Activated T-cell treated with anti-CD3 and anti-CD28 coated beads, Interleukin-2, amount 50 U/mL, for 48 hours (primary cell): ENCODE results near the gene EMC9.

Source experiments
- DNase-seq, 2 experiments: peaks; one replicate each; pipeline ENCODE4 v3.0.0-alpha.2; 2020

Gene EMC9

DNA sequence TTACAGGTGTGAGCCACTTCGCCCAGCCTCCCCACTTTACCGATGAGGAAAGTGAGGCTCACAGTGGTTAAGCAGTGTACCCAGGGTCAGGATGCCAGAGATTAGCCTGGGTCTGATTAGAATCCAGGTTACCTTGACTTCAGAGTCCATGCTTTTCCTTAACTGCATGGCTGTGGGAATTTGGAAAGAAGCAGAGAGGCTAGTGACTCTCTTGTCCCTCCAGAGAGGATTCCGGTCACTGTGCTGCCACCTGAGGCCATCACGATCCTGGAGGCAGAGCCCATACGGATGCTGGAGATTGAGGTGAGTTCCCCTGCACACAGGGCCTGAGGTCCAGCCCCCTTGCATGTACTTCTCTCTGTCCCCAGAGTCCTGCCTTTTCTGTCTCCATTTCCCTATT is 35.2 kb upstream of the EMC9 start:
- no peak for DNase-seq

DNA sequence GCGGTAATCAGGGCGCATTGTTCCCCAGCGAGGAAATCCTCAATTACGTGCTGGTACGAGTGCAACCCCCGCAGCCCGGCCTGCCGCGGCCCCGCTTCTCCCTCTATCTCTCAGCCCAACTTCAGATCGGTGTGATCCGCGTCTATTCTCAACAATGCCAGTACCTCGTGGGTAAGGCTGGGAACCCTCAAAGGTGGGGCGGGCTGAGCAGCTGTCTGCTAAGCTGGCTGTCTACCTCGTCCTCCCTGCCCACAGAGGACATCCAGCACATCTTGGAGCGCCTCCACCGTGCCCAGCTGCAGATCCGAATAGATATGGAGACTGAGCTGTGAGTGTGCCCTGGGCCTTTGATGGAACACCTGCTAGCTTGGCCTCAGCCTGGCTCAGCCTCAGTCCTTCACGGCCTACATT is 31.5 kb upstream of the EMC9 start:
- no peak for DNase-seq

DNA sequence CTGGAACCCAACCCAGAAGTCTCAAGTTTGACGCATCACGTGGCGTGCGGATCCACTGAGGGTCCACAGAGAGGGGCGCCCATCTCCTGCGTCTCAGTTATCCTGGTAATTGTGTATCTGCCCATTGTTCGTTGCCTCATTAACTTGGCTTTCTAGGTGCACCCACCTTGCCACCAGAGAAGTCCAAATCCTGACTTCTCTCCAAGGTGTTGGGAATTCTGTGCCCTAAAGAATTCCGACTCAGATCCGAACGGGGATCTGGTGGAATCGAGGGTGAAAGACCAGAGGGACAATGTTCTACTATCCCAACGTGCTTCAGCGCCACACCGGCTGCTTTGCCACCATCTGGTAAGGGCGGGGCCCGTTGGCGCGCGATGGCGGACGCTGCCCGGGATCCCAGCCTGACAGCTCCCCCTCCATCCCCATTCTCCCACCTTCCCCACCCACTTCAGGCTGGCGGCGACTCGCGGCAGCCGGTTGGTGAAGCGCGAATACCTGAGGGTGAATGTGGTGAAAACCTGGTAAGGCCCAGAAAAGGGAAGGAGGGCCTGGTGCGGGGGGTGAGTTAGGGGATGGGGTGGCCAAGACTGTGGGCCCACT is 31.0 kb upstream of the EMC9 start:
- no peak for DNase-seq

DNA sequence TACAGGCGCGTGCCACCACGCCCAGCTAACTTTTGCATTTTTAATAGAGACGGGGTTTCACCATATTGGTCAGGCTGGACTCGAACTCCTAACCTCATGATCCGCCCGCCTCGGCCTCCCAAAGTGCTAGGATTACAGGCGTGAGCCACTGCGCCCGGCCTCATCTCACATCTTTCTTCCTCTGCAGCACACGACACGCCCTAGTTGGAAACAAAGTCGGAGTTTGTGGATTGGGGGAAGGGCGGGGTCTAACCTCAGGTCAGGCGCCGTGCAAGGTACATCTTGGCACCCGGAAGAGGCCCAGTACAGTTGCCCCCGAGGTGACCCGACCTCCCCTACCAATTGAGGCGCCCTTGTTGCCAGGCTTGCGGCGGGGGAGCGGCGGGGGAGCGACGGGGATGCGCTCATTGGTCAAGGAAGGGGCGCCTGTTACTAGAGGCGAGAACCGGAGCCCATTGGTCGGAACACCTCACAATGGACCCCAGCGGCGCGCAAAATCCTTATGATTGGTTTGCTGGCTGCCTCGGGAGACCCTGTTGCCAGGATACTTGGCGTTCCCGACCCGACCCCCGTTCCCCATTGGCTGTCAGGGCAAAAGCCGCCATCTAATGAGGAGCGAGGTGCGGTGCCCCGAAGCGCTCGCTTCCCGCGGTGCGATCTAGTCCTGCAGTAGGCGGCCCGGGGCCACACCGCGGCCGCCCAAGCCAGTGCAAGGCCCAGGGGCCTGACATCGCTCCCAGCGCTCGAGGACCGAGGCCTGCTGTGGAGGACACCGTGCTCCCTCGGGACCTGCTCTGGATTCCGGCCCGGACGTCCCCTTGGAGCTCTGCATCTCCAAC is 30.2 kb upstream of the EMC9 start, which contains the start of gene REC8:
REC8 (plus strand) TSS at position 659 of the 839 bp plus-strand sequence. CDS start 473 bp downstream, outside the sequence.
- peak; percentile 79 to 81 for DNase-seq

DNA sequence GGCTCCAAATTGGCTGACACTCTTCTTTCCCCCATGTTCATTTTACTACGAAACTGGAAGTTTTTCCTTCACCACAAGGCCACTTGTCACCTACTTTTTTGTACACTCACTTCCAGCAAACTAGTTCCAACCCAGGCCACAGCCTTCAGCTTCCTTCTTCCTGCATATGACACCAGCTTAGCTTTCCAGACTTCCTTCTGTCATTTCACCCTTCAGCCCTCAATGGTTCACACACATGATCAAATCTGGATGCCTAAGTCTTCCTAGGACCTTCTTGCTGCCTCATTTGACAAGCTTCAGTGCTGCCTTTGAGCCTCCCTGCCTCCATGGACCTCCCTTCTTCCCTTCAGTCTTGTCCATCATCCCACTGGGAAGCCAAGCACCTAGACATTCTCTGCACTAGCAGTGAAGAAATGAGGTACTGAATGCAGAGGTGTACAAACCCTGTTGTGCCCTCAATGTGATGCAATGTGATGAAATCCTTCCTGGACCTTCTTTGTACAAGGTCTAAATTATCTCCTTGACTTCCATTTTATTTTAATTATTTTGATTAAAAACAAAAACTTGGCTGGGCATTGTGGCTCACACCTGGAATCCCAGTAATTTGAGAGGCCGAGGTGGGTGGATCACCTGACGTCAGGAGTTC is 26.2 kb upstream of the EMC9 start:
- DNase-seq: no peak

DNA sequence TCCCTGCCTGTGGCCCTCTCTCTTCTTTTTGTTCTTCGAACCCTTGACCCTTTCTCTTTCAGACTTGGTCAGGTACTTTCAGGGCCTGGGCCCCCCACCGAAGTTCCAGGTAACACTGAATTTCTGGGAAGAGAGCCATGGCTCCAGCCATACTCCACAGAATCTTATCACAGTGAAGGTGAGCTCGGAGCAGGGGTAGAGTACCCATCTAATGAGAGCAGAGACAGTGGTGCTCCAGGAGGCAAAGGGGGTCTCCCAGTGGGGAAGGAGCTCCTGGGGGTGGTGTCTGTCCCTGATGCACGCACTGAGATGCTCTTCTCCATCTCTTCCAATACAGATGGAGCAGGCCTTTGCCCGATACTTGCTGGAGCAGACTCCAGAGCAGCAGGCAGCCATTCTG is 24.4 kb upstream of the EMC9 start:
- no peak for DNase-seq

DNA sequence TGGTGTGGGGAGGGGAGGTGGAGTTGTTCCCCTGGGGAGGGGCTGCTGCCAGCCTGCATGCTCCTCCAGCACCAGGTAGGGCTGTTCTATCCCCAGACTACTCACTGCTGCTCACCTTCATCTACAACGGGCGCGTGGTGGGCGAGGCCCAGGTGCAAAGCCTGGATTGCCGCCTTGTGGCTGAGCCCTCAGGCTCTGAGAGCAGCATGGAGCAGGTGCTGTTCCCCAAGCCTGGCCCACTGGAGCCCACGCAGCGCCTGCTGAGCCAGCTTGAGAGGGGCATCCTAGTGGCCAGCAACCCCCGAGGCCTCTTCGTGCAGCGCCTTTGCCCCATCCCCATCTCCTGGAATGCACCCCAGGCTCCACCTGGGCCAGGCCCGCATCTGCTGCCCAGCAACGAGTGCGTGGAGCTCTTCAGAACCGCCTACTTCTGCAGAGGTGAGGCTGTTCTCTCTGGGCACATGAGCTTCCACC is 23.2 kb upstream of the EMC9 start:
- DNase-seq: no peak

DNA sequence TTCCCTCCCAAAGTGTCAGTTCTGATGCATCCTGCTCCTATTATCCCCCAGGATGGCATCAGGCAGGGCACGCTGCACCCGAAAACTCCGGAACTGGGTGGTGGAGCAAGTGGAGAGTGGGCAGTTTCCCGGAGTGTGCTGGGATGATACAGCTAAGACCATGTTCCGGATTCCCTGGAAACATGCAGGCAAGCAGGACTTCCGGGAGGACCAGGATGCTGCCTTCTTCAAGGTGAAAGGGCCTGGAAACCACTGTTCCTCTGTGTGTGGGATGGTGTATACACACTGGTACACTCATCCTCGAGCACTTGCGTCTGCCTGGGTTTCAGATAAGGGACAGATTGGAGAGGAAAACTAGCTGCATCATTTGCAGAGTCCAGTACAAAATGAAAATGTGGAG is 20.7 kb upstream of the EMC9 start:
- peak in 1 of 2 experiments; percentile 50 for DNase-seq

DNA sequence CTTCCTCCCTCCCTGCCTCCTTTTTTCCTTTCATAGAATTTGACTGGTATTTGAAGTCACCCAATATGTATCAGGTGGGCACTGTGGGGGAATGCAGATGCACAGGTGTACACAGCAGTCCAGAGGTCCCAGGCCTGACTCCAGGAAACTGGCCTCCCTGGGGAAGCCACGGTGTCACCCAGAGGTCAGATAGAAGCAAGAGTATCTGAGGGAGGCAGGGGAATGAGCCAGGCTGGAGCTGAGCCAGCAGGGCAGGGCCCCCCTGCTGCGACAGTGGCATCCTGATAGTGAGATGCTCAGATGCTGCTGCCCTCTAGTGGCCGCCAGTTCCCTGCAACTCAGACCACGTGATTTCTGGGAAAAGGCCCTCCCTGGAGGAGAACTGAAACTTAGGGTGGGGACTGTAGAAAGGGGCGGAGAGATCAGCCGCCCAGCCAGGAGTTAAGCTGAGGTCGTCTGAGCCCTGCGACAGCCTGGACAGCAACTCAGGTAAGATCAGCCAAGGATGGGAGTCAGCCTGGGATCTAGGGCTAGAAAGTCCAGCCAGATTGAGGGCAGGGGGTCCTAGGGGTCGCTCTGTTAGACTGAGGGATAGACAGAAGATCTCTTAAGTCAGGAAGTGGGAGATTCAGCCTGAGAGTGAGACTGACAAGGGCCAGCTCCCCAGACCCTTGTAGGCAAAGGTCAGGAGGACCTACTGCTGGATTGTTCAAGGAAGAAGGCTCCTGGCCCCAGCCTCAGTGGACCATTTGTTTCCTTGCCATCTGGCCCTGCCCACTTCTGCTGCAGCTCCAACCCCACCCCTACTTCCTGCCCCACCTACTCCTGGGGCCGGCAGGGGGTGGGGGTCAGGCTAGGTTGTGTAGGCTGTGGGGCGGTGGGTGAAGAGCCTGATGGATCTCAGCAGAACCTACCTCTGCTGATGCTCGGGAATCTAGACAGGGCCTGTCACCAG is 19.7 kb upstream of the EMC9 start, which contains the start of gene IRF9:
IRF9 (plus strand) TSS at position 416 of the 955 bp plus-strand sequence. CDS start 880 bp downstream, outside the sequence.
- peak; percentile 100 for DNase-seq

DNA sequence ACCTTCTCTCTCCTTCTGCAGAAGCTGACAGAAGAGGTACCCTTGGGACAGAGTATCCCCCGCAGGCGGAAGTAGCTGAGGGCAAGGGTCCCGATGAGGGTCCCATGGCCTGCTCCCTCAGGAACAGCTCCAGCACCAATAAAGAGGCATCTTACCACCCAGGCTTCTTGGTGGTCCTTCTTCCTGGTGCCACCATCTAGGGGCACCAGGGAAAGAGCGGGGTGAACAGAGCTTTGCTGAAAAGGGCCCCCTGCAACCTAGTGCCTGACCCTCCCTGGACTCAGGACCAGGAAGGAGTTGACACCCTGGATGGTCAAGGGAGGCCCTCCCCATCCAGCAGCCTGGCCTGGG is 19.1 kb upstream of the EMC9 start:
- no peak for DNase-seq

DNA sequence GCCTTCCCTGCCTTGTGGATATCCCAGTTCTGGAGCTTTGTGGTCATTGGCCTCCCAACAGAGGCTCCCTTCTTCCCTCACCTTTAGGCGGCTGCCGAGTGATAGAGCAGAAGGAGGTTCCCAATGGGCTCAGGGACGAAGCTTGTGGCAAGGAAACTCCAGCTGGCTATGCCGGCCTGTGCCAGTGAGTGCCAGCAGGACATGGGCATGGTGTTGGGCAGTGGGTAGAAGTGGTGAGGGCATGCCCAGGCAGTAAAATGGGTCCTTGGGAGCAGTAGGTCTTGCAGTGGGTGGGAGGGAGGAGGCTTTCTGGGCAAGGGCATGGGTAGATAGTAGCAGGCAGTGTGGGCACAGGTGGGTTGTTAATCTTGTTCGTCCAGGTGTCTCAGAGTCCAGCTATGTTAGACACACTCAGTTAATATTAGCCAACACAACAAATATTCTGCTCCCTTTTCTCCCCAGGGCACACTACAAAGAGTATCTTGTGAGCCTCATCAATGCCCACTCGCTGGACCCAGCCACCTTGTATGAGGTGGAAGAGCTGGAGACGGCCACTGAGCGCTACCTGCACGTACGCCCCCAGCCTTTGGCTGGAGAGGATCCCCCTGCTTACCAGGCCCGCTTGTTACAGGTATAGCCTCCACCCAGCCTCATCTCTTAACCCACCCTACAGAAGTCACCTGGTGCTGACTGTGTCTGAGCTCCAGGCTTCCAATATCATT is 18.5 kb upstream of the EMC9 start:
- no peak for DNase-seq

DNA sequence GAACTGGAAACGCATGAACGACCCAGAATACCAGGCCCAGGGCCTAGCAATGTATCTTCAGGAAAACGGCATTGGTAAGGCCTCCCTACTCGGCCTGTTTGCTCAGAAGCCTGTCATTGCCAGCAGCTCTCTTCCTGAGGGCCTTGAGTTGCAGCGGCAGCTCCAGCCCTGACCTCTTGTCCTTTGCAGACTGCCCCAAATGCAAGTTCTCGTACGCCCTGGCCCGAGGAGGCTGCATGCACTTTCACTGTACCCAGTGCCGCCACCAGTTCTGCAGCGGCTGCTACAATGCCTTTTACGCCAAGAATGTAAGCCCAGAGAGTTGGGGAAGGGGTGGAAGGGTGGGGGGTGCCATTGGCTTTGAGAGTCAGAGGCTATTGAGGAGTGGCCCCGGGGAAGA is 15.9 kb upstream of the EMC9 start:
- DNase-seq: no peak

DNA sequence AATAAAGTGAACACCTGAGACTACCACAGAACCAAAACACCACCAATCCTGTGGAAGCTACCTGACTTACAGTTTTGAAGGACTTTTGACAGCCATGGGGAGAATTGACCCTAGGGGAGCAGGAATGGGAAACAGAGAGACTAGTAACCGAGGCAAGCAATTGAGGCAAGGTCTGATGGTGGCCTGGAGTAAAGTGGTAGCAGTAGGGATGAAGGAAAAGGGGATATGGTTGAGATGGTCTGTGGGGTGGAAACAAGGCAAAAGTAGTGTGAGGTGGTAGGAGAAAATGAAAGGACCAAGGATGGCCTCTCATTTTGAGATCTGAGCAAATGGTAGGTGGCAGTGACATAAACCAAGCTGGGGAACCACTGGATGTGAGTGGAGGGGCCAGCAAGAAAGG is 15.4 kb upstream of the EMC9 start:
- no peak for DNase-seq

DNA sequence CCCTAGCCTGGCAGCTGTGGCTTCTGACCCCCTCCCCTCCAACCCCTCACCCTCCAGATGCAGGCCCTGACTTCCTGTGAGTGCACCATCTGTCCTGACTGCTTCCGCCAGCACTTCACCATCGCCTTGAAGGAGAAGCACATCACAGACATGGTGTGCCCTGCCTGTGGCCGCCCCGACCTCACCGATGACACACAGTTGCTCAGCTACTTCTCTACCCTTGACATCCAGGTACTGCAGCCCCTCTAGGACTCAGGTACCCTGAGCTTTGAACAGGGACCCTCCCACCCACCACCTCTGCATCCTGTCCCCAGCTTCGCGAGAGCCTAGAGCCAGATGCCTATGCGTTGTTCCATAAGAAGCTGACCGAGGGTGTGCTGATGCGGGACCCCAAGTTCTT is 13.7 kb upstream of the EMC9 start:
- DNase-seq: no peak

DNA sequence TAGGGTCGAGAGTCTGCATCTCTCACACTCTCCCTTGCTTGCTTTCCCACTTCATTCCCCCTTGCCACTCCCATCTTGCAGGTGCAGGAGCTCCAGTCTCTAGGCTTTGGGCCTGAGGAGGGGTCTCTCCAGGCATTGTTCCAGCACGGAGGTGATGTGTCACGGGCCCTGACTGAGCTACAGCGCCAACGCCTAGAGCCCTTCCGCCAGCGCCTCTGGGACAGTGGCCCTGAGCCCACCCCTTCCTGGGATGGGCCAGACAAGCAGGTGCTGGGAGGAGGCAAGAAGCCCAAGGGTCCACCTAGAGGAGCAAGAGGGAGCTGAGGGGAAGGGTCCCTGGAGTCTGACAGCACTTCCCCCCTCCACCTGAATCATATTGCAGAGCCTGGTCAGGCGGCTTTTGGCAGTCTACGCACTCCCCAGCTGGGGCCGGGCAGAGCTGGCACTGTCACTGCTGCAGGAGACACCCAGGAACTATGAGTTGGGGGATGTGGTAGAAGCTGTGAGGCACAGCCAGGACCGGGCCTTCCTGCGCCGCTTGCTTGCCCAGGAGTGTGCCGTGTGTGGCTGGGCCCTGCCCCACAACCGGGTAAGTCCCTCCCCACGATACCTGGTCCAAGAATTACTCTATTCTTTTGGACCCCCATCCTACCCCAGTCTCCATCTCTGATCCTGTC is 10.2 kb upstream of the EMC9 start:
- DNase-seq: no peak

DNA sequence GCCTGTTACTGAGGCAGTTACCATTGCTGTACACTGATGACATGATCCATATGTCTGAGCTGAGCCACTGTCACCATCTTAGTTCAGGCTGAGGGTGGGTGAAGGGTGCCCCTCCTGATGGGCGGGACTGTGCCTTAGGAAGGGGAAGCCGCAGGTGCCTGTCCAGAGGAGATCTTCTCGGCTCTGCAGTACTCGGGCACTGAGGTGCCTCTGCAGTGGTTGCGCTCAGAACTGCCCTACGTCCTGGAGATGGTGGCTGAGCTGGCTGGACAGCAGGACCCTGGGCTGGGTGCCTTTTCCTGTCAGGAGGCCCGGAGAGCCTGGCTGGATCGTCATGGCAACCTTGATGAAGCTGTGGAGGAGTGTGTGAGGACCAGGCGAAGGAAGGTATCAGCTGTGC is 9.6 kb upstream of the EMC9 start:
- DNase-seq: no peak

DNA sequence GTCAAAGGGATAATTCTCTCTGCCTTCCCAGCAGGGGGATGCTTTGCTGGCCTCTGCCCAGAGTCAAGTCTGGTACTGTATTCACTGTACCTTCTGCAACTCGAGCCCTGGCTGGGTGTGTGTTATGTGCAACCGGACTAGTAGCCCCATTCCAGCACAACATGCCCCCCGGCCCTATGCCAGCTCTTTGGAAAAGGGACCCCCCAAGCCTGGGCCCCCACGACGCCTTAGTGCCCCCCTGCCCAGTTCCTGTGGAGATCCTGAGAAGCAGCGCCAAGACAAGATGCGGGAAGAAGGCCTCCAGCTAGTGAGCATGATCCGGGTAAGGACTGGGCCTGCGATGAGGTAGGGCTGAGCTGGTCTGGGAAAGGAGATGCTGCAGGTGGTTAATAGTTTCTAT is 9.2 kb upstream of the EMC9 start:
- no peak for DNase-seq

DNA sequence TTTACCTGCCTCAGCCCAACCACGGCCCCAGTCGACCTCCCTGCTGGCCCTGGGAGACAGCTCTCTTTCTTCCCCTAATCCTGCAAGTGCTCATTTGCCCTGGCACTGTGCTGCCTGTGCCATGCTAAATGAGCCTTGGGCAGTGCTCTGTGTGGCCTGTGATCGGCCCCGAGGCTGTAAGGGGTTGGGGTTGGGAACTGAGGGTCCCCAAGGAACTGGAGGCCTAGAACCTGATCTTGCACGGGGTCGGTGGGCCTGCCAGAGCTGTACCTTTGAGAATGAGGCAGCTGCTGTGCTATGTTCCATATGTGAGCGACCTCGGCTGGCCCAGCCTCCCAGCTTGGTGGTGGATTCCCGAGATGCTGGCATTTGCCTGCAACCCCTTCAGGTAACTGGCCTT is 8.7 kb upstream of the EMC9 start:
- no peak for DNase-seq

DNA sequence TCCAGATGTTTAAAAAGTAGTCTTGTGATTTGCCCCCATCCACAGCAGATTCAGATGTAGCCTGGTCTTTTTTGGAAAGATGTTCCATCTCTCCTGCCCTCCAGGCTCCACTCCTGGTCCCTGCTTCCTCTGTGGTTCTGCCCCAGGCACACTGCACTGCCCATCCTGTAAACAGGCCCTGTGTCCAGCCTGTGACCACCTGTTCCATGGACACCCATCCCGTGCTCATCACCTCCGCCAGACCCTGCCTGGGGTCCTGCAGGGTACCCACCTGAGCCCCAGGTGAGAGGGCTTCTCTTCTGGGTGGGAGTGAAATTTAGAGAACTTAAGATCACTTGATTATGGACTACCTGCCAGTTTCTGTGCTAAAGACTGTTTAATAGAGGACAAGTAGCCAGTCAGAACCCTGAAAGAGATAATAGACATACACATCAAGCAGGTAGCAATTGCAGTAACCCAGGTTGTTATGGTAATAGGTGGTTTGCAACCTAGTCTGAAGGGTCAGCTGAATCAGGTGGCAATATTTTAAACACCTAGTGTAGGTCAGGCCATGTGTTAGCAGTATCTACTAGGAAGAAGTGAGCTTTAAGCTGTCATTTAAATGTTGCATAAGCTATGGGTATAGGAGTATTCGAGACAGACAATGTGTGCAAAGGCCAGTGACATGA is 8.0 kb upstream of the EMC9 start:
- no peak for DNase-seq

DNA sequence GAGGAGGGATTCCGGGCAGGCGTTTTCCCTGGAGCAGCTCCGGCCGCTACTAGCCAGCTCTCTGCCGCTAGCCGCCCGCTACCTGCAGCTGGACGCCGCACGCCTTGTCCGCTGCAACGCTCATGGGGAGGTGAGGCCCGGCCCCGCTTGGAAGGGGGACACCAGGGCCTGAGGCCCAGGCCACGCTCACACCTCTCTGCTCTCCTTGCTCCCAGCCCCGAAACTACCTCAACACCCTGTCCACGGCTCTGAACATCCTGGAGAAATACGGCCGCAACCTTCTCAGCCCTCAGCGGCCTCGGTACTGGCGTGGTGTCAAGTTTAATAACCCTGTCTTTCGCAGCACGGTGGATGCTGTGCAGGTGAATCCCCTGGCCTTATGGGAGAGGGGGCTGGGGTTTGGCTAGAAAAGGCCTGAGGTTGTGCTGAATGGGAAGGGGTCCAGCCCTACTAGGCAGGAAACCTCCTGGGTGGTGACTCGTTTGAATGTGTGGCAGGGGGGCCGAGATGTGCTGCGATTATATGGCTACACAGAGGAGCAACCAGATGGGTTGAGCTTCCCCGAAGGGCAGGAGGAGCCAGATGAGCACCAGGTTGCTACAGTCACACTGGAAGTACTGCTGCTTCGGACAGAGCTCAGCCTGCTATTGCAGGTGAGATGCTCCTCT is 6.5 kb upstream of the EMC9 start:
- DNase-seq: no peak
